GM19351 (cell line): Measurements from ENCODE around the gene D2HGDH.
"Not testable (repeated sequence)": the region's sequence is repeated elsewhere in the genome, so short reads cannot be mapped to it uniquely, and the experiment has no call there.

Experiments used
- ATAC-seq: cut with Tn5 transposase; IDR thresholded peaks from one replicate; pipeline ENCODE4 v1.9.1; 2021; ENCODE audit warnings: mild to moderate bottlenecking, moderate library complexity; ENCODE audit not compliant: unreplicated experiment

Gene D2HGDH

DNA sequence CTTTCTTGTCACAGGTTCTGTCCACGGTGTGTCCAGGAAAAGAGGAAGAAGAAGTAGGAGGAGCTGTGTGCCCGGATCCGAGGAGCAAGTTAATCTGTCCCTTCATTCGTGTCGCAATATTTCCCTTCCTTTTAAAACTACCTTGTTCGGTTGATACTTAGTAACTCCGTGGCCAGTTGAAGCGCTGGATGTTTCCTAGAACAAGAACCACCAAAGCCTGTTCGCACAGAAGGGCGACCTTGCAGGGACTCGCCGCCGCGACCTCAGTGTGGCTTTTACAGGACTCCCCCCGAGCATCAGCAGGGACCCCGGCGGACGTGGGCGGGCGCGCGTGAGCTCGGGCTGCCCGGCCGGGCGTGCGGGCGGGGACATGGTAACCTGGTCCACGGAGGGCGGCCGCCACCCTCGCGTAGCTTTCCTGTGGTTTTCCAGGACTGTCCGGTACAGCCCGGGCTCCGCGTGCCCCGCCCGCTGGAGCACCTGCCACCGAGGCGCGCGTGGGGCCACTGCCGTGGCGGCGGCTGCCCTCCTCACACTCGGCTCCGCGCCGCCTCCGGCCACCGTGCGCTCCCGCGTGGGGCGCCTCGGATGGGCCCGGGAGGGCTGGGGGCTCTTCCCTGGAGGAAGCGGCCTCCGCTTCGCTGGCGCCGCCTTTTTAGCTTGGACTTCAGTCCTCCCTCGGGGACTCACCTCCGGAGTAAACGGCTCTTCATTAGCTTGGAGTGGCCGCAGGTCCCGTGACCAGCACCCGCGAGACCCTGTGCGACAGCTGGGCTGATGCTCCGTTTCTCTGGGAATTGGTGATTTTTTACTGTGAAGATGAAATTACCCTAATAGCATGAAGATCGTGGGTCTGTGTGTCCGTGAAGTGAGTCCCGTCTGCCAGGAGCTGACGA lies 9.2 kb upstream of the D2HGDH start:
- ATAC-seq, result no peak

DNA sequence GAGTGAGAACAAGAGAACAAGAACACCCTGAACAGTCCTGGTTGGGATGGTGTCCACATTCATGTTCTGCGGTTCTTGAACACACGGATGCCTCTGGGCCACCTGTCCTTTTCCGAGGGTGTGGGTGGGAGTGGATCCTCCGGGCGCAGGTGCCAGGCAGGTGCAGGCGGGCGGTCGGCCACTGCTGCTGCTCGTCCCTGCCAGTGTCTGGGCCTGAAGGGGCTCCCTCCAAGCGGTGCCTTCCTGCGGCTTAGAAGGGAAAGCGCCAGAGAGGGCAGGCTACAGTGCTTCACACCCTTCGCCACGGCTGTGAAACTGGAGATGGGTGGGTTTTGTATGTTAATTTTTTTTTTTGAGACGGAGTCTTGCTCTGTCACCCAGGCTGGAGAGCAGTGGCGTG lies 8.0 kb upstream of the D2HGDH start:
- ATAC-seq, result no peak

DNA sequence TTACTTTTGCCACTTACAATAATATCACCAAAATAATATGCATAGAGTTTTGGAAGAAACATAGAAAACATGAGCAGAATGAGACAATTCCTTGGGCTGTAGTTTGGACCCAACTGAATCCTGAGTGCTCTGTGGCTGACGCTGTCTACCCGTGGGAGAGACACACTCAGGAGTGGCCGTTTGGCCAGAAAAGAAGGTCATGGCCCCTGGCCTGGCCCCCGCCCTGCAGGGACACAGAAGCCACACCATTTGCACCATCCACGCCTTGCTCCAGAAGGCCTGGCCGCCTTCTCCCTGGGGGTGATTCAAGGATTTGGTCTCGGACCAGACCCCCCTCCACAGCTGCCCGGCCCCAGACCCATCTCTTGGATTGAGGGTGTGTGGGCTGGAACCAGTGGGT lies 6.4 kb upstream of the D2HGDH start:
- ATAC-seq, result no peak

DNA sequence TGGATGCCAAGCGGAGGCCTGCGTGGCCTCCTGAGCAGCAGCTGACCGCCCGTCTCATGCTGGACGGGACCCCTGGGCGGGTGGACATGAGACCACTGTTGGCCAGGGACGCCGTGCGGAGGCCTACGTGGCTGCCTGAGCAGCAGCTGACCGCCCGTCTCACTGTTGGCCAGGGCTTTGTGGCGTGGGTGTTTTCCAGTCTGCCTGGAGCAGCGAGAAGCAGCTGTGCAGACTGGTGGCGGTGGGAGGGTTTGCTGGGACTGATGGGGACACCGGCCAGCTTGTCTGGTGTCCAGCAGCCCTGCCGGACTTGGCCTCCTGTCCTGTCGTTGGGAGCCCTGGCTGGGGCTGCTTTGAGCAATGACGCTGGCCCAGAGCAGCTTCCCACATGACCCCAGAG lies 5.8 kb upstream of the D2HGDH start:
- no peak for ATAC-seq

DNA sequence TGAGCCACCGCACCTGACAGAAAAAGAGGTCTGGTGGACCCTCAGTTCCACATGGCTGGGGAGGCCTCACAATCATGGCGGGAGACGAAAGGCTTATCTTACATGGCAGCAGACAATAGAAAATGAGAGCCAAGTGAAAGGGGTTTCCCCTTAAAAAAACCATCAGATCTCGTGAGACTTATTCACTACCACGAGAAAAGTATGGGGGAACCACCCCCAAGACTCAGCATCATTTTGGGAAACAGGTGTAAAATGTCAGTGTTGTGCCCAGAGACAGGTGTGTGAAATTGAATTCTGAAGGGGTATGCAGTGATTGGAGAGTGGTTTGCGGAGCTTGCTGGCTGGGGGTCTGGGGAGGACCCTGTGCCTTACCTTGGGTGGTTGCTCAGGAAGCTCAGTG lies 4.6 kb upstream of the D2HGDH start:
- no peak for ATAC-seq

DNA sequence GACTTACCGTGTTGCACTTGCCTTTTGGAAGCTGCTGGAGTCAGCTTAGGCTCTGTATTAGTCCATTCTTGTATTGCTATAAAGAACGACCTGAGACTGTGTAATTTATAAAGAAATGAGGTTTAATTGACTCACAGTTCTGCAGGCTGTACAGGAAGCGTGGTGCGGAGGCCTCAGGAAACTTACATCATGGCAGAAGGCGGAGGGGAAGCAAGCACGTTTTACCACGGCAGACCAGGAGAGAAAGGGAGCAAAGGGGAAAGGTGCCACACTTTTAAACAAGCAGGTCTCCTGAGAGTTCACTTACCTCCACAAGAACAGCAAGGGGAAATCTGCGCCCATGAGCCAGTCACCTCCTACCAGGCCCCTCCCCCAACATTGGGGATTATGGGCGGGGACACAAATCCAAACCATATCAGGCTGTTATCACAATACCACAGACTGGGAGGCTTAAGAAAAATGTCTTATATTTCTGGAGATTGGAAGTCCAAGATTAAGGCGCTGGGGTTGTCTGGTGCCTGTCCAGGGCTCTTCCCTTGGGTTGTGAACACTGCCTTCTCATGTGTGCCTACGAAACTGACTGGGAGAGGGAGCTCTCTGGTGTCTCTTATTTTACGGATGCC lies 3.6 kb upstream of the D2HGDH start:
- no peak for ATAC-seq

DNA sequence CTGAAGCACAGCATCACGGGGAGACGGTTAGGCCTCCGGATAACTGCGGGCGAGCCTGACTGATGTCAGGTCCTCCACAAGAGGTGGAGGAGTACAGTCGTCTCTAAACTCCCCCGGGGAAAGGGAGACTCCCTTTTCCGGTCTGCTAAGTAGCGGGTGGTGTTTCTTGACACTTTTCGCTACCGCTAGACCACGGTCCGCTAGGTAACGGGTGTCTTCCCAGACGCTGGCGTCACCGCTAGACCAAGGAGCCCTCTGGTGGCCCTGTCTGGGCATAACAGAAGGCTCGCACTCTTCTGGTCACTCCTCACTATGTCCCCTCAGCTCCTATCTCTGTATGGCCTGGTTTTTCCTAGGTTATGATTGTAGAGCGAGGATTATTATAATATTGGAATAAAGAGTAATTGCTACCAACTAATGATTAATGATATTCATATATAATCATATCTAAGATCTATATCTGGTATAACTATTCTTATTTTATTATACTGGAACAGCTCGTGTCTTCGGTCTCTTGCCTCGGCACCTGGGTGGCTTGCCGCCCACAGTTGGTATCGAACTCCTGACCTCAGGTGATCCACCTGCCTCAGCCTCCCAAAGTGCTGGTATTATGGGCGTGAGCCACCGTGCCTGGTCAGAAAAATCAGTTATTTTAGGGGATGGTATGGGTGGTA lies 1.8 kb upstream of the D2HGDH start:
- ATAC-seq, result not testable (repeated sequence)

DNA sequence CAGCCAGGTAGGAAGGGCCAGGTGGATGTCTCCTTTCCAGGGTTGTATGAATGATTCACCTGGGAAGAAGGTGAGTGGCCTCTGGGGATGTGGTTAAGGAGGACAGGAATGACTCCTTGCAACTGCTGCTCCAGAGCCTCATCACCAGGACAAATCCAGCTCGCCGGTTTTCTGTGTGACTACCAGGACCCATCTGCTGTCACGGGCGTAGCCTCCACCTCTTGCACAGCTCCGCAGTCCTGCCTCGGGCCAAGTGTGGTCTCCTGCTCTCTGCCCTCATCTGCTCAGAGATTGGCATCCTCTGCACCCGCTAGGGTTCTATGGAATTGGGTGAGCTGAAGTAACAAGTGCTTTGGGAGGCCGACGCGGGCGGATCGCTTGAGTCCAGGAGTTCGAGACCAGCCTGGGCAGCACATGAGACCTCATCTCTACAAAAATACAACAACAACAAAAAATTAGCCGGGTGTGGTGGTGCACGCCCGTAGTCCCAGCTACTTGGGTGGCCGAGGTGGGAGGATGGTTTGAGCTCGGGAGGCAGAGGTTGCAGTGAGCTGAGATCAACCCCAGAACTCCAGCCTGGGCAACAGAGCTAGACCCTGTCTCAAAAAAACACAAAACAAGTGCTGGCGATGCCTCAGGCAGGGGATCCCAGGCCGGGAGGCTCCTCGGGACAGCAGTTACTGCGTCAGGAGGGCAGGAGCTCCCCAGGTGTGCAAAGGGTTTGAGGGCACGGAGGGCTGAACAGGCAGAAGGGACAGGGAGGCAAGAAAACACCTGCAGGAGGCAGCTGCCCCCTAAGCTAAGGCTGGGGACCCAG lies 831 bp upstream of the D2HGDH start:
- ATAC-seq, result no peak

DNA sequence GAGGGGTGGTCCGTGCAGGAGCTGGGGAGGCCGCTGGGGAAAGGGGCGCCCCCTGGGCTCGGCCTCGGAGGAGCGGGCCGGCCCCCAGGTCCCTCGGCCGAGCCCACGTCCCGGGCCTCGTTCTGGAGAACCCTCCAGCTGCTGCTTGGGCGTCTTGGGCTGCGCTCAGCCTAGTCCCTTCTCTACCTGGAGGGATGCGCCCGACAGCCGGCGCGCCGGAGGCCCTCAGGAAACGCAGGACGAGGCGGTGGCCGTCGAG lies 293 bp upstream of the D2HGDH start:
- no peak for ATAC-seq

DNA sequence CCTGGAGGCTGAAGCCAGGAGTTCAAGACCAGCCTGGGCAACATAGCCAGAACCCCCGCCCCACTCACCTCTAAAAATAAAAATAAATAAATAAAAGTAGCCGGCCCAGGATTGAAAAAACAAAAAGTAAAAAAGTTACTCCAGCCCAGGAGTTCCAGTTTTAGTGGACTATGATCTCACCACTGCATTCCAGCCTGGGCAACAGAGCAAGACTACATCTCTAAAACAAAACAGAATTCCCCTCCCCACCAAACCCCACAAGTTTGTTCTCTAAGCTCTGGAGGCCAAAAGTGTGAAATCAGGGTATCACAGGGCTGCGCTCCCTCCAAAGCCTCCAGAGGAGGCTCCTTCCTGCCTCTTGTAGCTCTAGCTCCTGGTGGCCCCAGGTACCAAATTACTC lies 1.7 kb downstream of the D2HGDH start:
- ATAC-seq, result no peak

DNA sequence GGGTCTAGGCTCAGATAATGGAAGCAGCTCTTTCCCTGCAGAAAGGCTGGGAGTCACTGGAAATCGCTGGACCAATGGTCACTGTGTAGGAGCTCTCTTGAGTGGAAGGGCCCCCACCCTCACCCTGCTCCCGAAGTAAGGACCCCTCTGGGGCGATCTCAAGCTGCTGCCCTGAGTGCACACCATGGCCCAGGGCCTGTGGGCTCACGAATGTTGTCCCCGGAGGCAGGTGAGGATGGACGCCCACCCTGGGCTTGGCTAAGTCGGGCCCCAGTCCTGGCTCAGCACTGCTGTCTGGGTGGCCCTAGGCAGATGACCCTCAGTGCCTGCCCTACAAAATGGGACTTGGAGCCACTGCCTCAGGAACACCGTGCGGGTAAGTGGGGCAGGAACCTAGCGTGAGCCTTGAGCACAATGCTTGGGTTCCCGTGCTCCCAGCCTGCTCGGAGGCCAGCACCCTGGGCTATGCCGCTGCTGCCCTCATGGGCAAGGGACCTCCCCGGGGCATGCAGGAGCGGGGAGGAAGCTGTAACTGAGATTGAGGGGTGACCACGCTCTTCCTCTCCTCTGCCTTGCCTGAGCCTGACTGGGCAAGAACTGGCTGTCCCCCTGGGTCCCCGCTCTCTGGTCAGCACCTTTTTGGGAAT lies 3.7 kb downstream of the D2HGDH start:
- ATAC-seq, result no peak

DNA sequence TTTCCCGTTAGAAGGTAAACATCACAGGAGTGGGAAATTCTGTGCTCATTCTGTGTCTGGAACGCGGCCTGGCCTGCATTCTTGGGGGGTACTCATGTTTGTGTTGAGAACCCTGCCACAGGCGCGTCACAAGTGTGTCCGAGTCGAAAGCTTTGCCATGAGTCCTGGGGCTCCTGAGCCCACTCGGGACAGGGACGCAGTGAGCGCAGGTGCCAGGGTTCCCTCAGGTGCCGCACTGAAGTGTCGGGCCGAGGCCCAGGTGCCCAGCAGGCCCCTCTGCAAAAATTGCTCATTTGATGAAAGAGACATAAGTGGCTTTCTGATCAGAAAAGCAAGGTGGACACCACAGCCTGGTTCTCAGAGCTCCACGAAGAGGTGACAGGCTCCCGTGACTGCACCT lies 4.7 kb downstream of the D2HGDH start:
- no peak for ATAC-seq

DNA sequence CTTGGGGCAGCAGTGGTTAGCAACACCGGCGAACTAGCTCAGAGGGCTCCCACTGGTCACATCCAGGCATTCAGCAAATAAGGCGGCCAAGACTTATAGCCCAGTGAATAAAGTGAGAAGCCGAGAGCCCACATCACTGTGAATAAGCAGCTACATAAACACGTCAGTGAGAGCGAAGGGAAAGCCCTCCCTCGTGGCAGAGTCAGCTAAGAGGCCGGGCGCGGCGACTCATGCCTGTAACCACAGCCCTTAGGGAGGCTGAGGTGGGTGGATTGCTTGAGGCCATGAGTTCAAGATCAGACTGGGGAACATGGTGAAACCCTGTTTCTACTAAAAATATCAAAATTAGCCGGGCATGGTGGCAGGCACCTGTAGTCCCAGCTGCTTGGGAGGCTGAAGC lies 5.2 kb downstream of the D2HGDH start:
- ATAC-seq, result no peak

DNA sequence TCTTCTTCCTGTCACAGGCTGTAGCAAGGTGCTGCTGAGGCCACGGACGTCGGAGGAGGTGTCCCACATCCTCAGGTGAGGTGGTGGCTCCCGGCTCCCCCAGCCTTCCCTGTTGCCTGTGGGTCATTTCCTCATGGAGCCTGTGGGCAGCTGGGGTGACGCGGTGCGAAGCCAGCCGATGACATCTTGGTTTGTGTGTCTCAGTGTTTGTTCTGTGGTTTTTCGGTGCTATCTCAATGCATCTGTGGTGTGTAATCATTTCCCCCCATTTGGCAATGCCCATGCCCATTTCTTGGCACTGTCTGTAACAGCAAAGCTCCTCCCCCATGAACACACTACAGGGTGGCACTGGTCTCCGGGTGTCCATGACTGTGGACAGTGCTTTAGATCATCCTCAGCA lies 6.6 kb downstream of the D2HGDH start:
- no peak for ATAC-seq

DNA sequence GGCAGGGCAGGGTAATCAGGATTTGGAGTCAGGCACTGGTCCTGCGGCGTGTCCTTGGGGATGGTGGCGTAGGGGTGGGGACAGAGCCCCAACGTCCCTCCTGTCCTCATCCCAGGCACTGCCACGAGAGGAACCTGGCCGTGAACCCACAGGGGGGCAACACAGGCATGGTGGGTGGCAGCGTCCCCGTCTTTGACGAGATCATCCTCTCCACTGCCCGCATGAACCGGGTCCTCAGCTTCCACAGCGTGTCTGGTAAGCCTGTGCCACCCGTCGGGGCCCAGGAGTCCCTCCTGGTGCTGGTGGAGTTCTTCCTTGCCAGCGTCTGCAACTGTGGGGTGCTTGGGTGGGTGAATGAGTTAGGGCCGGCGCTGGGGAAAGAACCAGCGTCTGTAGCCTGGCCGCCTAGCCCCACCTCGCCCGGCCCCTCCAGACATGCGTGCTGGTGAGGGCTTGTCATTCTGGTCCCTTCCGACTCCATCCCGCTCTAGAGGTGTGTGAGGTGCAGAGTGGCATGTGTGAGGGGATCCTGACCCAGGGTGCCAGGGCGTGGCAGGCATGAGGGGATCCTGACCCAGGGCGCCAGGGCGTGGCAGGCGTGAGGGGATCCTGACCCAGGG lies 8.0 kb downstream of the D2HGDH start:
- no peak for ATAC-seq

DNA sequence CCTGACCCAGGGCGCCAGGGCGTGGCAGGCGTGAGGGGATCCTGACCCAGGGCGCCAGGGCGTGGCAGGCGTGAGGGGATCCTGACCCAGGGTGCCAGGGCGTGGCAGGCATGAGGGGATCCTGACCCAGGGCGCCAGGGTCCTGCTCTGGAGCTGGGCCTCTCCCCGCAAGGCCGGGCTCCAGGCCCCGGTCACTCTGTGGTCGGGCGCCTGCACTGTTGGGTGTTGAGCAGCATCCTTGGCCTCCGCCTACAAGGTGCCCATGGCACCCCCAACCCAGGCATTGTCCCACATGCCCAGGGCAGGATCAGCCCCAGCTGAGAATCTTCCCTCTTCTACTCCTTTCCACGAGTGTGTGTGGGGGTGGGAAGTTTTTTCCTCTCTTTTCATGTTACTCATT lies 8.6 kb downstream of the D2HGDH start:
- ATAC-seq, result not testable (repeated sequence)

DNA sequence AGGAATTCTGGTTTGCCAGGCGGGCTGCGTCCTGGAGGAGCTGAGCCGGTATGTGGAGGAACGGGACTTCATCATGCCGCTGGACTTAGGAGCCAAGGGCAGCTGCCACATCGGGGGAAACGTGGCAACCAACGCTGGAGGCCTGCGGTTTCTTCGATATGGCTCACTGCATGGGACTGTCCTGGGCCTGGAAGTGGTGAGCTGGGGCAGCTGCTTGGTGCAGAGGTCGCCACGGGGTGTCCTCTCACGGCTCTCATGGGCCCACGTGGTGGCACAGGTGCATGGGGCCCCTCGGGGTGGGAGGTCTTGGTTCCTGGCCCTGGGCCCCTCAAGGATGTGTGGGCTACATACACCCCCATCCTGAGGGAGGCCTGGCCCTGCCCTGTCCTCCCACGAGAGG lies 9.2 kb downstream of the D2HGDH start:
- no peak for ATAC-seq

DNA sequence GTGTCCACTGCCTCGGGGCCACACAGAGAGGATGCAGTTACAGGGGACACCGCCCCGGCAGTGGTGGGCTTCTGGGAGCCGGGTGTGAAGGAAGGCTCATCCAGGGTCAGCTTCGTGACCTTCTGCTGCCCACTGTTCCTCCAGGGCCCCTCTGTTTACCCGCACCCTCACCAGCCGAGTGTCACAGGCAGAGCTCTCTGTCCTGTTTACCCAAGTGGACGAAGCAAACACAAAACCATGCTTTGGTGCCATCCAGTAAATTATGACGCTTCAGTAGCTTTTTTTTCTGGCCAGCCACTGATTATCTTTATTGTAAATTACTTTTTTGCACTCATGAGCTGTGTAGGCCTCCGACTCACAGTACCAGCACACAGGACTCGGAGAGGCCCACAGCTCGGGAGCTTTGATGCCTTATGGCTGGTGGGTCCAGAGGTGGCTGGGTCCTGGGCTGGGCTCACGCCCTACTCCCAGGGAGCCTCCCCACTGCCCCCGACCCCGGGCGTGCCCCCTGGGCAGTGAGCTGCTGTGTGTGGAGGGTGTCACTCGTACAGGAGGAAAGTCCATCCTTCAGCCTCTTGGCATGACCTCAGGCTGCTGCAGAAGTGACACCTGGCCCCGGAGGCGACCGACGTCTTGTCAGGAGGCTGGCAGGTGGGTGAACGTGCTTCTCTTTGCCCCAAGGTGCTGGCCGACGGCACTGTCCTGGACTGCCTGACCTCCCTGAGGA lies 9.8 kb downstream of the D2HGDH start:
- no peak for ATAC-seq

DNA sequence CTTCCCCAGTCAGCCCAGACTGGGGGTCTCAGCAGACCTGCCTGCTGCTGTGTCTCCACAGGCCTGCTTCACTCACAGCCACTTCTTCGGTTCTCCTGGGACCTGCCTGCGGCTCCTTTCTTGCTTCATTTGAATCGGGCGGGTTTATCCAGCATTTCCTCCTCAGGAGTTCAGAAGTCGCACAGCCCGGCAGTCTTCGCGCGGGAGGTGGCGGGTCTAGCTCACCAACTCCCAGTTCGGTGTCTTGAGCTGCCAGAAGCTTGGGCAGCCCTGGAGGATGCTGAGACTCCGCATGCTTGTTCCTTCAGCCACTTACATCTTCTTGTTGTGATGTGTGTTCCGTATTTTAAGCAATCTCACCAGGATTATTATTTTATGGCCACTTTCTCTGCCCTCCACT lies 10.8 kb downstream of the D2HGDH start:
- no peak for ATAC-seq

DNA sequence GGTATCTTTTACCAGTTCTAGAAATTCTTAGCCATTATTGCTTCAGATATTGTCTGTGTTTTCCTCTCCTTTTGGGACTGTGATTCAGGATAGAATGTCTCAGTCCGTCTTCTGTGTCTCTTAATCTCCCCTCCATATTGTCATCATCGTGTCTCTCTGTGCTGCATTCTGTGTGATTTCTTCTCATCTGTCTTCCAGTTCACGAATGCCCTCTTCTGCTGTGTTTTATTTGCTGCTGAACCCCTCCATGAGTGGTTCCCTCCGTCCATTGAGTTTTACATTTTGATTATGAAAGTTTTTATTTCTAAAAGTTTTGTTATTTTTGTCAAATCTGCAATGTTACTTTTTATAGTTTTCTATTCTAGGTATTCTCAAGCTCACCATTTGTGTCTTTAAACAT lies 11.7 kb downstream of the D2HGDH start:
- ATAC-seq, result no peak
